ENCODE data around the gene IL4I1. TPM values are rescaled to one million over a fixed set of nuclear protein-coding genes. Genes with fewer than 3 reads are reported as not detected.

The IL4I1 gene
- total RNA-seq, 1 donor from 2014 or later: not detected

DNA sequence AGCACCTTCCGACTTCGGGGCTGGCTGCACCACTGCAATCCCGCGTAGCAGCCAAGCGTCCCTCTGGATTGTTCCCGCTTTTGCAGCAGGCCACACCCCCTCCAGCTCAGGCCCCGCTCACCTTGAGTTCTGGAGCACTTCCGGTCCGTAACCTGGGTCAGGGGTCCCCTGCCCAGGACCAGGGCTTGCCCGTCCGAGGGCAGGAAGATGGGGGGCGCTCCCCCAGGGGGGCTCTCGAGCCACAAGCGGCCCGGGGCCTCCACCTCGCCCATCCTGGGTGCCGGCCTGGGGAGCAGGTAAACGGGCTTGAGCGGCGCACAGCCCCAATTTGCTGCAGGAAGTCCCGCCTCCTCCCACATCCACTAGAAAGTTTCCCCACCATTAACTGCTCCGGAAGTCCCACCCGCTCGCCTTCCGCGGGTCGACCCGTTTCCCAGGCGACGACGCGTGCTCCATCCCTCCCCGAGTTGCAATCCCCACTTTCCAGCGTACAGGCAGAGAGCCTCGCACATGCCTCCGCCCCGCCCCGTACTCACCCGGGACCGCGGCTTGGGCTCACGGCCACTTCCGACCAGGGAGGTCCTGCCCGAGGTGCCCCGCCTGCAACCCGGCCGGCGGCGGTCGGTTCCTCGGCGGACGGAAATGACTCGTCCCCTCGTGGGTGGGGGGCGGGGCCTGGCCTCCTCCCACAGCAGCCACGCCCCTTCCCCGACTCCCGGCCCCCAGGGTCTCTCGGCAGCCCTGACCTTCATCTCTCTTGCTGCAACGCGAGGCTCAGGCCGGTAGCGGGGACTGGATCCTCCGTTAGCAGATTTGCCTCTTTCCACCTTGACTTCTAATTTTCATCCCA, 29.5 kb downstream of the IL4I1 start, which contains the start of gene PNKP:
Gene PNKP (minus strand): TSS at position 644 of the 850 bp plus-strand sequence. CDS start 372 bp downstream, at position 272.
- intact Hi-C loops (cut with DNase I): no loop called here
- H3K9me3 ChIP-seq: no peaks in the 10 kb centered on the region
- H3K27ac ChIP-seq: peak within 1 kb of the TSS; percentile 95
- H3K4me3 ChIP-seq: peak within 1 kb of the TSS; percentile 74 to 80
- TF ChIP-seq POLR2A (IDR thresholded peaks at IDR 0.05): peak in 1 of 2 donors; percentile 50
- TF ChIP-seq CTCF (IDR thresholded peaks at IDR 0.05): no peak
- TF ChIP-seq POLR2AphosphoS5 (IDR thresholded peaks at IDR 0.05; ENCODE audit: insufficient read depth in 1 of 2, low read depth in 1 of 2): peak; percentile 90 to 97
- peak in 1 of 2 donors; percentile 98 for DNase-seq (ENCODE audit: extremely low spot score in 2 of 2)
- peaks cover 51% of the 10 kb centered on the region for H3K4me1 ChIP-seq
- peaks cover 0 to 17% of the 10 kb centered on the region in 2 donors for H3K36me3 ChIP-seq
- H3K27me3 ChIP-seq: no peaks in the 10 kb centered on the region

- Histone ChIP-seq H3K9me3 (no peaks in the 10 kb centered on the region), H3K27ac (no peak overlapping the region), H3K36me3 (peaks cover 0 to 34% of the 10 kb centered on the region in 2 donors), H3K27me3 (no peaks in the 10 kb centered on the region), H3K4me3 (no peak overlapping the region), H3K4me1 (peaks cover 49% of the 10 kb centered on the region)
- intact Hi-C loops (cut with DNase I): loop anchor here (5.0 kb wide), 1 partner anchor 48 kb away; the partner anchor contains the start of gene MED25
- TF ChIP-seq CTCF (IDR thresholded peaks at IDR 0.05): no peak
- no peak for TF ChIP-seq POLR2AphosphoS5 (IDR thresholded peaks at IDR 0.05; ENCODE audit: insufficient read depth in 1 of 2, low read depth in 1 of 2)
- DNase-seq (ENCODE audit: extremely low spot score in 2 of 2): no peak
These were observed 31.8 kb downstream of the IL4I1 start for GRCh38 chr19:49864890-49865289.

- no peak overlapping the region for H3K27ac ChIP-seq
- intact Hi-C loops (cut with DNase I): loop anchor here (5.0 kb wide), 1 partner anchor 47 kb away; the partner anchor contains the start of gene MED25
- H3K36me3 ChIP-seq: peaks cover 0 to 34% of the 10 kb centered on the region in 2 donors
- TF ChIP-seq POLR2AphosphoS5 (IDR thresholded peaks at IDR 0.05; ENCODE audit: insufficient read depth in 1 of 2, low read depth in 1 of 2) (no peak), CTCF (IDR thresholded peaks at IDR 0.05) (no peak), POLR2A (IDR thresholded peaks at IDR 0.05) (no peak)
- H3K27me3 ChIP-seq: no peaks in the 10 kb centered on the region
- peaks cover 45% of the 10 kb centered on the region for H3K4me1 ChIP-seq
- DNase-seq (ENCODE audit: extremely low spot score in 2 of 2): no peak
- no peaks in the 10 kb centered on the region for H3K9me3 ChIP-seq
- no peak overlapping the region for H3K4me3 ChIP-seq
These were observed 32.8 kb downstream of the IL4I1 start for GRCh38 chr19:49863935-49864320.

GRCh38 chr19:49863254-49863934, 33.3 kb downstream of the IL4I1 start:
- peaks cover 0 to 34% of the 10 kb centered on the region in 2 donors for H3K36me3 ChIP-seq
- TF ChIP-seq POLR2AphosphoS5 (IDR thresholded peaks at IDR 0.05; ENCODE audit: insufficient read depth in 1 of 2, low read depth in 1 of 2): no peak
- no peak for TF ChIP-seq CTCF (IDR thresholded peaks at IDR 0.05)
- no peak for DNase-seq (ENCODE audit: extremely low spot score in 2 of 2)
- H3K4me1 ChIP-seq: peaks cover 40% of the 10 kb centered on the region
- H3K4me3 ChIP-seq: no peak overlapping the region
- no peaks in the 10 kb centered on the region for H3K27me3 ChIP-seq
- no peaks in the 10 kb centered on the region for H3K9me3 ChIP-seq
- intact Hi-C loops (cut with DNase I): loop anchor here (5.0 kb wide), 1 partner anchor 46 kb away; the partner anchor contains the start of gene MED25
- H3K27ac ChIP-seq: no peak overlapping the region
